ENCODE measurements around the gene SNX4.

The SNX4 gene

DNA sequence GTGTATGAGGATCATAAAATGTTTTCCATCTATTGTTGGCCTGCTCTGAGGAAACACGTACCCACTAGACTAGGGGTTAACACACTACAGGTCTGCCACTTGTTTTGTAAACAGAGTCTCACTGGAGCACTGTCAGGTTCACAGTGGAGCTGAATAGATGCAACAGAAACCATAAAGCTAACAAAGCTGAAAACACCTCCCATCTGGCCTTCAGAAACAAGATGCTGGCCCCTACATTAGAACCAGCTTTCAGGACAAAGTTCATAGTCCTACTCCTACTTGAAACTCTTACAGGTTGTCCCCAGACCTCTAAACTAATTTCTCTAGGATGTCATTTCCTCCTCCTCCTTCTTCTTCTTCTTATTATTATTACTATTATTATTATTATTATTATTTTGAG, 42.3 kb downstream of the SNX4 start:
- H3K4me3 ChIP-seq (ENCODE audit: low read depth, low read length) = no peak overlapping the region

DNA sequence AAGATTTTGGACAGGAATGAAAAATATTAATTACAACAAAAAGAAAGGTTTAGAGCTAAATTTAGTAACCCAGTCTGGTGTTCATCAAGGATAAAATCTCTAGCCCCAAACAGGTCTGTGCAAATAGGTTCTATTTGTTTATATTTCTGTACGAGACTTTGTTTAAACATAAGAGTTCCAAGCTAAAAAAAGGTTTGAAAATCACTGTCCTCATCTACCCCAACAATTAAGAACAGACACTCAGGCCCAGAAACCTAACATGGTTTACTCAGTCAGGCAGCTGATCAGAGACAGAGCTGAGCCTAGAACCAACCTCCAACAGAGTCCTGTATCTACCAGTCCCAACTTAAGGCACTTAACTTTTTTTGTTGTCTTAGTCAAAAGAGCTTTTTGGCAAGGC, 49.3 kb downstream of the SNX4 start:
- no peak for DNase-seq (ENCODE audit: low read depth)

More for the DNA sequence above, 42.3 kb downstream of the SNX4 start:
- no peak for DNase-seq (ENCODE audit: low read depth)

DNA sequence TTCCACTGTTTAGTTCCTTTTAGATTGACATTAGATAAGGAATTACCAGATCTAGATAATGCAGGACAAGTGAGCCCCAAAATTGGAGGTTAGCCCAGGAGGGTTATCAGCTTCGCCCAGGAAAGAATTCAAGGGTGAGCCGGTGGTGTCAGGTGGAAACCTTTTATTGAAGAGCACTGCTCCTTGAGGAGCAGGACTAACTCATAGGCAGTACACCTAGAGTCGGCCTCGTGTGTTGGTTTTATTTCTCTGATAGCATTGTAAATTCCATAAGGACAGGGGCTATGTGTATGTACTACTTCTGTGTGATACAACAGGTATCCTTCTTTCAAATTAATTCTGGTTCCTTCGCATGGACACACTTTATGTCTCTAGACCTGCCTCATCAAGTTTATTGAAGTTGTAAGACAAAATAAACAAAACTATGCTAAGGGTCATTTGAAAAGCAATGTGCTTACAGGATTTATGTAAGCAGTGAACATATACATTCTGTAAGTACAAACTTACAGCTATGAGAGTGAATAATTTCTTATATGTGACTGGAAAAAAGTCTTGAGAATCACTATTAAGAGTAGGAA, 57.2 kb downstream of the SNX4 start:
- no peak for DNase-seq (ENCODE audit: low read depth)
- H3K4me3 ChIP-seq (ENCODE audit: low read depth, low read length) = no peak overlapping the region

More for the DNA sequence above, 49.3 kb downstream of the SNX4 start:
- H3K4me3 ChIP-seq (ENCODE audit: low read depth, low read length) = no peak overlapping the region

DNA sequence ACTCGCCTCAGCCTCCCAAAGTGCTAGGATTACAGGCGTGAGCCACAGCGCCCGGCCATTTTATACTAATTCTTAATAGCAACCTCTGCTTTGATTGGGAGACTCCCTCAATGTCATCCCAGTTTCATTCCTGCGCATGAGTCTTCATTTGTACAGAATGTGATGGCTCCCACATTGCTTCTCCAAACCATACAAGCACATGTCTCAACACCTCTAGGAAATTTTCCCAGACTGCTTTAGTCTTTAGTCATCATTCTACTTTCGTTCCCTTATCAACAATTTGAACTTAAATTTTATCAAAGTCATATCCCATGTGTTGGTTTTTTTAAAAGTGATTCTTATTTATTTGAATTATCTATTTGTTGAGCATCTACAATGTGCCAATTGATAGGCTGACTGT, 58.1 kb downstream of the SNX4 start:
- no peak for DNase-seq (ENCODE audit: low read depth)
- H3K4me3 ChIP-seq (ENCODE audit: low read depth, low read length) = no peak overlapping the region

DNA sequence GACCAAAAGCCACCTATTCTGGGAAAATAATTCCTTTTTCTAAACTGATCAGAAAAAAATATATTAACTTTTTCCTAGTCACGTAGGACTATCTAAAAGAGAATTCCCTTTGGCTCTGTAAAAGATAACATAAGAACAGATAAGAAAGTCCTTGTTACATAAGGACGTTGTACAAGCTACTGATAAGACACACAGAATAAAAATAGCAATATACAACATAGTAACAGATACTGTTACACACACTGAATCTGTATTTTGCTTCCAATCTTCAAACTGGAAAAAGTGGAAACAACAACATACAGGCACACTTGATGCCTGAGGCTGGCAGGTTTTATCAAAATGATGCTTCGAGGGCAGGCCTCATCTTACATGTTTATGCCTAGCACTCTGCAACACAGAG, 59.8 kb downstream of the SNX4 start:
- no peak for DNase-seq (ENCODE audit: low read depth)
- no peak overlapping the region for H3K4me3 ChIP-seq (ENCODE audit: low read depth, low read length)

DNA sequence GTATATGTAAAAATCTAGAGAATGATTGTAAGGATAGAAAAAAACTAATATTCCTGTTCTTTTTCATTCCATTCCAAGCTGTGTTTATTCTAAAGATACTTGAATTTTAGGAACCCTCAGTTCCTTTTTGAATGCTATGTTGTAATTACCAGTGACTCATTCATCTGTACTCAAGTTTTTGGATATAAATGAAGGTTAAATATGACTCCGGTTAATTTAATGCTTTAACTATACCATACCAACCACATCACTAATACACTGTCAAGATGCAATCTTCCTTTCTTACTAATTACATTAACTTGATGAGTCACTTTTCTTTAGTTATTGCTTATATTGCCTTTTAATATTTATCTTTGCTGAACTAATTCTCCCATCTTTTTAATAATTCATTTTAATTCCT, 76.1 kb downstream of the SNX4 start:
- DNase-seq (ENCODE audit: low read depth) = peak; percentile 70
- no peak overlapping the region for H3K4me3 ChIP-seq (ENCODE audit: low read depth, low read length)

DNA sequence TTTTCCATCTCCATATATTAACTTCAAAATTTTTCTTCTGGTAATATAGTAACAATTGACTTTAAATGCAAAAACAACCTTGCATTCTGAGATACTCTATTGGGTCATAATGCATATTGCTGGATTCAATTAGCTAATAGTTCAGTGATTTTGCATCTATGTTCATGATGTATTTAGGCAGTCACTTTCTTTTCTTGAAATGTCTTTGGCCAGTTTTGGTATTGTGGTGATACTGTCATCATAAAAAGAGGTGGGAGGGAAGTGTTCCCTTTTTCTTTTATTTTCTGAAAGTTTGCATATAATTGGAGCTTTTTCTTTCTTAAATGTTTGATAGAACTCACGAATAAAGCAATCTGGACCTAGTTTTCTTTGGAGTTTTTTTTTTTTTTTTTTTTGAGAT, 77.5 kb downstream of the SNX4 start:
- DNase-seq (ENCODE audit: low read depth) = no peak
- no peak overlapping the region for H3K4me3 ChIP-seq (ENCODE audit: low read depth, low read length)

DNA sequence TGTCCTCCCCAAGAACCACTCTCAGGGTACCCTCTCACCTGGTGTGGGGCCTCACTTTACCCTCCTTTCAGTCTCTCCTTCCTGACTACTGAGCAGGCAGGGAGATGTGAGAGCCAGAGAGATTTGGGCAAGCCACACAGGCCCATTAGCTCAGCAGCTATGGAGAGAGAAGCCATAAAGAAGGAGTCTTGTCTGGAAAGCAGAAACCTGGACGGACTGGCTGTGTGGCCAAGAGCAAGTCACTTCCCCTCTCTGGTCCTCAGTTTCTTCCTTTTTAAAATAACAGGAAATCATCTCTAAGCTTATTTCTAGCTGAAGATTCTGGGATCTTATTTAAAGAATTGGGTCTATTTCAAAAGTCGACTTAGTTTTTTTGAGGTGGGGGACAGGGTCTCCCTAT, 79.0 kb downstream of the SNX4 start:
- no peak for DNase-seq (ENCODE audit: low read depth)
- H3K4me3 ChIP-seq (ENCODE audit: low read depth, low read length) = no peak overlapping the region

DNA sequence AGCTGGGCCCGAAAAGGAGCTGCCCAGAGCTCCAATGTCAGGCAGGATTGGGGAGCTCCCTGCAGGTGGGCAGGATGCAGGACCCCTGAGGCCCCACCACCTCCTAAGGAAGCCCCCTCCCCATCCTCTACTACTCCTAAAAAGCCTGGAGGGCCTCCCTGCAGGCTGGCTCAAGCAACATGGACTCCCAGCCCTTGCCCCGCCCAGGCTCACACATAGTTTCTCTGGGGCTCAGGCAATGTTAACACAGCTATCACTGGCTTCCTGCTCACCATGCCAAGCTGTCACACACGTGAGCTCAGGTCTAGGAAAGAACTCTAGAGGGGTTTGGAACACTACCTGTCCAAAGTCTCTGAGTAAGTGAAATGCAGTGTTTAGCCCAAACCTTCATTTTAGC, 79.4 kb downstream of the SNX4 start:
- no peak overlapping the region for H3K4me3 ChIP-seq (ENCODE audit: low read depth, low read length)
- no peak for DNase-seq (ENCODE audit: low read depth)

DNA sequence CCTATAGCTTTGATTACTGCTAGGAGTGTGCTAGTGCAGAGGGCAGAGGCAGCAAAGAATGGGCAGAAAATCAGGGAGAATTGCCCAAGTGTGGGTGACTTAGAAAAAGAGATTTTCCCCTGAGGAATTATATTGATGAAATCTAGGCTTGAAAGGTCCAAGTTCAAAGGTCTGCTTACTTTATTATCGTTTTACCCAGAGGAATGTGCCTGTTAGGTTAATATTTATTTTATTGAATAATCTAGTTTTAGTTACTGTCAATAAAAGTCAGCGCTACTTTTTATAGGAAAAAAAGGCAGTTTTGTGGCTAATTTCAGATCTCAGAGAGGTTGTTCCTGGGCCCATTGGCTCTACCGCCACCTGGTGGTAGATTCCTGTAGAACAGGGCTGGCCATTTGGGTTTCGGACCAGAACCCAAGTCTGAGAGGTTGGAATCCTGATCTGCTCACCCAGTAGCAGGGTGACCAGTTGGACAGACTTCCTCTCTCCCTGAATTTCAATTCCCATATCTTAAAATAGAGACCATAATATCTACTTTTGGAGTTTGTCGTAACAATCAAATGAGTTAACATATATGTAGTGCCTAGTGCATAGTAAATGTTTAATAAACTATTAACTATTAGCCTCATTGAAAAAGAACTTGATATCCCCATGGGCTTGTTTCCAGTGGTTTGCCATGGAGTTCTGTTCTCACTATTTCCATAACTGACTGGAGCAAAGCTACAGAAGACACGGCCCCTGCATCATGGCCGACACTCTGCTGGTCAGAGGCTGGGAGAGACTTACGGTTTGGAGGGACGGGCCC, 82.2 kb downstream of the SNX4 start:
- DNase-seq (ENCODE audit: low read depth) = no peak
- H3K4me3 ChIP-seq (ENCODE audit: low read depth, low read length) = no peak overlapping the region

DNA sequence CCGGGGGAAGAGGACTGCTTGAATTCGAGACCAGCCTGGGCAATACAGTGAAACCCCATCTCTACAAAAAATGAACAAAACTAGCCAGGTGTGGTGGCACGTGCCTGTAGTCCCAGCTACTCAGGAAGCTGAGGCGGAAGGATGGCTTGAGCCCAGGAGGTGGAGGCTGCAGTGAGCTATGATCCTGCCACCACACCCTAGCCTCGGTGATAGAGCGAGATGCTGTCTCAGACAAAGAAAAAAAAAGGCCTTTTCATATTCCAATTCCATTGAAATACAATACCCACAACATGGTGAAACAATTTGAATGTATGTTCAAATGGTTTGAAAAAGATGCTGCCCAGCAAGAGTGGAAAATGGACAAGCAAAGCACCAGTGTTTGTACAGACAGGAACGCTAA, 83.1 kb downstream of the SNX4 start:
- H3K4me3 ChIP-seq (ENCODE audit: low read depth, low read length) = no peak overlapping the region
- no peak for DNase-seq (ENCODE audit: low read depth)

DNA sequence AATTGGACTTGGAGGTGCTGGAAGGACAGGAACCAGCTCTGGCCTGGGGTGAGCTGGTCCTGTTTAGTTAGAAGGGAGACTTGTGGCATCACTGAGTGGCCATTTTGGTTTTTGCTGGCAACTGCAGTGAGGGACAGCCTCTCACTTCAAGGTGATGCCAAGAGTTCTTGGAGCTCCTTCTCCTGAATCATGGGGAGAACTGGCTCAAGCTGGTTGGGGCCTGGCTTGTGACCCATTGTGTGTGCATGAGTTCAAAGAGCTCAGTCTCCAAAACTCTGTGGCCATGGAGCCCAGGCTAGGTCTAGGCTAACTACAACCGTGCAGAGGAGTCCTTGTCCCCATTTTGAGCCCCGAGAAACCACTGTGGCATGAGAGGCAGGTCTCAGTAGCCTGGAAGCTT, 84.8 kb downstream of the SNX4 start:
- no peak overlapping the region for H3K4me3 ChIP-seq (ENCODE audit: low read depth, low read length)
- DNase-seq (ENCODE audit: low read depth) = no peak

DNA sequence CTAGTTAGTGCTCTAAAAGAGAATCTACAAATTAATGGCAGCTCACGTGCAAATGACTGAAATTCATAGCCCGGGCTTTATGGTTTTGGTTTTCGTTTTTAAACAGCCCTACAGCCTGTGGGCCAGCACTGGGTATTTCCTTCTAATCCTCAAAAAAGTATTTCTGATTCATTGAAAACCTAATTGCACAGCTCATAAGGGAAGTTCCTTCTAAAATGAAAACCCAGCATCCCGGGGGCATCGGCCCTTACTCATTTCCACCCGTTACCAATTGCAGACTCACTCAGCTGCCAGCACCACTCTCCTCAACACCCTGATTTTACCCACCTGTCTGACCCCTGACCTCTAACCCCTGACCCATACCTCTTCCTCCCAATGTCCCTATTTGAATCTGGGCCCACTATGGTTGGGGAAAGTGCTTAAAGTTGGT, 85.4 kb downstream of the SNX4 start:
- DNase-seq (ENCODE audit: low read depth) = no peak
- no peak overlapping the region for H3K4me3 ChIP-seq (ENCODE audit: low read depth, low read length)

DNA sequence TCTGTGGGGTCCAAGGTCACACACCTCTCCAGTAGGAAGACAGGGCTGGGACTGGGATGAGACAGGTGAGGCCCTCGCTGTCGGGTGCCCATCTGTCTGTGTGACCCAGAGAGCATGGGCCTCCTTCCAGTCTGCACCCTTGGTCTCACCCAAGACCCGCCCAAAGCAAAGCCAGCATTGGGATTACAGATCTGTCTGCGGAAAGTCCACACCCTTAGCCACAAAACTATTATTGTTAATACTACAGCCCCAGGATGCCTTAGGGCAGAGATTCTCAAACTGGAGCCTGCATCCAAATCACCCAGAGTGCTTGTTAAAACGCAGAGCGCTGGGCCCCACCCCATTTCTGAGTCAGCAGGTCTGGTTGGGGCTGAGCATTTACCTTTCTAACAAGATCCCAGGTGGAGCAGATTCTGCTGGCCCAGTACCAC, 86.4 kb downstream of the SNX4 start:
- no peak overlapping the region for H3K4me3 ChIP-seq (ENCODE audit: low read depth, low read length)
- DNase-seq (ENCODE audit: low read depth) = no peak

DNA sequence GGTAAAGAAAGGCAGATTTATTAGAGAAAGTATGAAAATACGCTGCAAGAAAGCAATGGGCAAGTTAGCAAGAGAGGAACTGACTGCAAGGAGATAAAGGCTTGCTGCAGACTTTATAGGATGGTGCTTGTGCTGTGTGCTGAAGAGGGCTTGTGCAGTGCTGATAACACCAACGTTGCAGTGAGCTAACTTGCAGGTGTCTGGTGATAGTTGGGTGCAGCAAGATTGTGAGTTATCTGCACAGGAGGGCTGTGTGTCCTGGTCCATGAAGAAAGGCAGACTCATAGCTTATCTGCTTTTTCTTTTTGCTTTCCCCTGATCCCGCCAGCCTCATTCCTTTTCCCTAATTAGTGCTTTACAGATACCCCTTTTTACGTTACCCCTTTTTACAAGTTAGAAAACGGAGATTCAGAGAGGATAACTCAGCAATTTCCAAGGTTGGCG, 86.9 kb downstream of the SNX4 start:
- H3K4me3 ChIP-seq (ENCODE audit: low read depth, low read length) = no peak overlapping the region
- DNase-seq (ENCODE audit: low read depth) = no peak

DNA sequence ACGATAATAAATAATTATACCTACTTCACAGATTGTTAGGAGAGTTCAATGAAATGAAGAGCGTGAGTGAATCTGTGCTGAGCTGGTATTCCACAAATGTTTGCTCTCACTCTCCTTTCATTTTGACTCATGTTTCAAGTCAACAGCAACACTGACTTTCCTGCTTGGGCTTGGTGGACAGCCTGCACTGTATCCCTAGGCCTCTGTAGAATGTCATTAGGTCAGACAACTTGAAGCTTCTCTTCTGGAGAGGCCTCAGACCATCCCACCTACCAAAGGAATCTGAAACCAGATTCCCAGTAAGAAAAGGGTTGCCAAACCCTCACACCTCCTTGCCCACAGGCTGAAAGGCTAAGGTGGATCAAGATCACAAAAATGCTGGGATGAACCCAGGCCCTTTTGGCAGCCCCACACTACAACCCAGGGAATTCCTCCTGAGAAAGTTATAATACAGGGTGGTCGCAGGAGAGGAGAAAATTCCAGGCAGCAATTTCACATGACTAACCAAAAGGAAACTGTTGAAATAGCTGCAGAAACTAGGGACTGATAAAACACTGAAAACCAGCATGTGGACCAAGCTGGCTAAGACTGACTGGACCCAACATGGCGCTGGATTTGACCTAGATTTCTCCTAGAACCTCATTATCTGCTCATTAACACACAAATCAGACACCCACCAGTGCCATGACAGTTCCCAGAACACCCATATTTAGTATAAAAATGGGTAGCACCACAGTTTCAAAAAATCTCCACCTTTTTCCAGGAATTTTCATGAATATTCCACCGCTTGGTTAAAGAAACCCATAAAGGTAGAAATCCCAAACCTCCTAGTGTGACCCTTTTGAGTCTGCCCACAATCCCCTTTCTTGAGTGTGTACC, 87.9 kb downstream of the SNX4 start:
- no peak overlapping the region for H3K4me3 ChIP-seq (ENCODE audit: low read depth, low read length)
- DNase-seq (ENCODE audit: low read depth) = no peak

DNA sequence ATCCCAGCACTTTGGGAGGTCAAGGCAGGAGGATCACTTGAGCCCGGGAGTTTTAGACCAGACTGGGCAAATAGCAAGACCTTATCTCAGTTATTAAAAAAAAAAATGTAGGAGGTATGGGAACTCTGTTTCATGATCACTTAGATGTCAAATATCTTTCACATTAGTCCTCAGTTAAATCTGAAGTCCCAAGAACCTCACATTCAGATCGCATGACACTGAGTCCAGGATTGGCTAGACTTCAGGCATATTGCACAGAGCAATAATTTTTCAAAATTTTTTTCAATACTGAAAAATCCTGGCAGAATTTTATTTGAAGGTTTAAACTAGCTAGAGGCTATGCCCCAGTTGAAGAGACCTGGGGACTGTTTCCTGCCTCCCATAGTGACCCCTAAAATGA, 88.6 kb downstream of the SNX4 start:
- no peak for DNase-seq (ENCODE audit: low read depth)
- H3K4me3 ChIP-seq (ENCODE audit: low read depth, low read length) = no peak overlapping the region

DNA sequence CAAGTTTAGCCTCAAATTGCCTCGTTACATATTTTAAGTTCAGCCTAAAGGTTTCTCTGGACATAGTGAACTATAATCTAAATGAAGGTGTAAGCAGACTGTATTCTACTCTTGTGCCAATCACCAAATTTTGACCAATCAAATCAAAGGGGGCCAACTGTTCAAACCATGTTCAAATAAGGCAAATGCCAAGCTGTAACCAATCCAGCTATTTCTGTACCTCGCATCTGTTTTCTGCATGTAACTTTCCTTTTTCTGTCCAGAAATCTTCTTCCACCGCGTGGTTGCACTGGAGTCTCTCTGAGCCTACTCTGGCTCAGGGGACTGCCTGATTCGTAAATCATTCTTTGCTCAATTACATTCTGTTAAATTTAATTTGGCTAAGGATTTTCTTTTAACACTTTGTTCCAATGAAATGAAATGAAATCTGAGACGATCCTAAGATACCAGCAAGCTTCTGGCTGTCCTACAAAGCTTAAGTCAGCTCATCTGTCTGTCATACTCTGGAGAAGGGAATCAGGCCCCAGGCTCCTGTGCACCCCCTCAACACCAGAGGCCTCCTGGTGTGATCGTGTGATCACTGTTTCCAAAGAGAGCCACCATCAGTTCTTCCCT, 91.7 kb downstream of the SNX4 start:
- H3K4me3 ChIP-seq (ENCODE audit: low read depth, low read length) = no peak overlapping the region
- no peak for DNase-seq (ENCODE audit: low read depth)

DNA sequence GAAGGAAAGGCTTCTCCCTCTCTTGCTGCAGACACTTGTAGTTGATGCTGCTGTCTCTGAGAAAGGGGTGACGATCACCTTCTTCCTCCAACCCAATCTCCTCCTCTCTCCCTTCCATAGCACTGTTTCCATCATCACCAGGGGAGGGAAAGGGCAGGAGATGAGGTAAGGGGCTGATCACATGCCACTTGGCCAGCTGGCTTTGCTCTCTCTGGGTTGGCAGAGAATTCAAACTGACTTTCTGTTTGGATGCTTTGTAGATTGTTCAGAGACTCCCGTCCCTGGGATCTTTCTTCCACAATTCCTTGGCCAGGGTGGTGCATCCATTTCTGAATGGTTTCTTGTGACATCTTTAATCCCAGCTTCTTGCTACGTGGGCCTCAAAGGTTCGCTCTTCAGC, 101.7 kb downstream of the SNX4 start:
- no peak for DNase-seq (ENCODE audit: low read depth)
- H3K4me3 ChIP-seq (ENCODE audit: low read depth, low read length) = no peak overlapping the region

DNA sequence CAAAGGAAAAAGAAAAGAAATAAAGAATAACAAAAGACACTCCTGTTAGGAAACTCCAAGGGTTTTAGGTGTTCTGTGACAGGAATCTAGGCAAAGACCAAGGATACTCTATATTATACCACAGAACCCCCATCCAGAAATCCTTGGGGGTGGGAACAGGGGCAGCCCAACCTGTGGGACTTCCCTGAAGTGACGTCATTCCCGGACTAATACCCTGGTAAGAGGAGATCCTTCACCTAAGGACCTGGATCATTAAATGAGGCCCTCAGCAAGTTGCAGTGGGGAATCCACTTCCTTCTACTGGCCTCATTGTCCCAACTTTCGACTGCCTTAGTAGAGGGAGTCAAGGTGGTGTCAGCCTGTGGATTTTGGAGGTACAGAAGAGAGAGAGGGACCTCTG, 103.8 kb downstream of the SNX4 start:
- no peak for DNase-seq (ENCODE audit: low read depth)
- H3K4me3 ChIP-seq (ENCODE audit: low read depth, low read length) = no peak overlapping the region
